ENCODE results near the gene RPS6KA1. TPM values are rescaled to one million over a fixed set of nuclear protein-coding genes. Genes with fewer than 3 reads are reported as not detected.

Gene RPS6KA1
- total and polyA plus RNA-seq, 10 donors, result 45.8 to 173 (median 116) TPM

GRCh38 chr1:26539722-26540121, 10.2 kb downstream of the RPS6KA1 start:
- 8 to 26% (median 15%) methylated on average over 6 of the region's 6 CpGs for WGBS, 5 donors
- Histone ChIP-seq H3K9me3 (no peaks in the 10 kb centered on the region), H3K4me3 (peak overlapping the region in 2 of 8 donors; percentile 0 to 83), H3K27ac (peak overlapping the region; percentile 61 to 99 (median 97)), H3K36me3 (peaks cover 0 to 13% (median 0%) of the 10 kb centered on the region in 6 donors), H3K27me3 (replicated peaks in 1 of 7) (no peaks in the 10 kb centered on the region), H3K4me1 (peaks cover 58 to 100% (median 84%) of the 10 kb centered on the region in 6 donors)
- TF ChIP-seq POLR2A (IDR thresholded peaks at IDR 0.05) (no peak), POLR2AphosphoS5 (IDR thresholded peaks at IDR 0.05) (no peak)
- TF ChIP-seq, protein P1, sequence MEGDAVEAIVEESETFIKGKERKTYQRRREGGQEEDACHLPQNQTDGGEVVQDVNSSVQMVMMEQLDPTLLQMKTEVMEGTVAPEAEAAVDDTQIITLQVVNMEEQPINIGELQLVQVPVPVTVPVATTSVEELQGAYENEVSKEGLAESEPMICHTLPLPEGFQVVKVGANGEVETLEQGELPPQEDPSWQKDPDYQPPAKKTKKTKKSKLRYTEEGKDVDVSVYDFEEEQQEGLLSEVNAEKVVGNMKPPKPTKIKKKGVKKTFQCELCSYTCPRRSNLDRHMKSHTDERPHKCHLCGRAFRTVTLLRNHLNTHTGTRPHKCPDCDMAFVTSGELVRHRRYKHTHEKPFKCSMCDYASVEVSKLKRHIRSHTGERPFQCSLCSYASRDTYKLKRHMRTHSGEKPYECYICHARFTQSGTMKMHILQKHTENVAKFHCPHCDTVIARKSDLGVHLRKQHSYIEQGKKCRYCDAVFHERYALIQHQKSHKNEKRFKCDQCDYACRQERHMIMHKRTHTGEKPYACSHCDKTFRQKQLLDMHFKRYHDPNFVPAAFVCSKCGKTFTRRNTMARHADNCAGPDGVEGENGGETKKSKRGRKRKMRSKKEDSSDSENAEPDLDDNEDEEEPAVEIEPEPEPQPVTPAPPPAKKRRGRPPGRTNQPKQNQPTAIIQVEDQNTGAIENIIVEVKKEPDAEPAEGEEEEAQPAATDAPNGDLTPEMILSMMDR (IDR thresholded peaks at IDR 0.05 in 8 of 11, conservative IDR thresholded peaks at IDR 0.05 in 3 of 11), result no peak
- DNase-seq, result no peak
- intact Hi-C loops (cut with DNase I; ENCODE audit: low total_unique reads), result loop anchor here (10.0 kb wide), 1 partner anchor 45 kb away; no protein-coding TSS in a partner anchor

- no peaks in the 10 kb centered on the region for H3K27me3 ChIP-seq (replicated peaks in 1 of 7)
- DNase-seq, result no peak
- H3K4me3 ChIP-seq, result peak overlapping the region in 1 of 8 donors; percentile 83
- intact Hi-C loops (cut with DNase I; ENCODE audit: low total_unique reads), result loop anchor here (10.0 kb wide), 1 partner anchor 46 kb away; no protein-coding TSS in a partner anchor
- WGBS, 5 donors, result 88 to 97% (median 93%) methylated on average over 3 of the region's 3 CpGs
- H3K4me1 ChIP-seq, result peaks cover 58 to 100% (median 84%) of the 10 kb centered on the region in 6 donors
- peak overlapping the region; percentile 61 to 99 (median 97) for H3K27ac ChIP-seq
- H3K9me3 ChIP-seq, result no peaks in the 10 kb centered on the region
- H3K36me3 ChIP-seq, result peaks cover 0 to 13% (median 0%) of the 10 kb centered on the region in 6 donors
- no peak for TF ChIP-seq POLR2A (IDR thresholded peaks at IDR 0.05)
- TF ChIP-seq, protein P1 (IDR thresholded peaks at IDR 0.05 in 8 of 11, conservative IDR thresholded peaks at IDR 0.05 in 3 of 11), result no peak
- no peak for TF ChIP-seq POLR2AphosphoS5 (IDR thresholded peaks at IDR 0.05)
Observed at GRCh38 chr1:26540351-26540750, 10.8 kb downstream of the RPS6KA1 start.

- peaks cover 58 to 100% (median 91%) of the 10 kb centered on the region in 6 donors for H3K4me1 ChIP-seq
- 34 to 45% (median 36%) methylated on average over 7 of the region's 7 CpGs for WGBS, 5 donors
- TF ChIP-seq, protein P1 (IDR thresholded peaks at IDR 0.05 in 8 of 11, conservative IDR thresholded peaks at IDR 0.05 in 3 of 11), result no peak
- no peak for TF ChIP-seq POLR2A (IDR thresholded peaks at IDR 0.05)
- H3K4me3 ChIP-seq, result peak overlapping the region in 5 of 8 donors; percentile 4 to 83 (median 29)
- no peaks in the 10 kb centered on the region for H3K27me3 ChIP-seq (replicated peaks in 1 of 7)
- no peak for DNase-seq
- H3K27ac ChIP-seq, result peak overlapping the region; percentile 90 to 99 (median 97)
- peaks cover 0 to 13% (median 0%) of the 10 kb centered on the region in 6 donors for H3K36me3 ChIP-seq
- H3K9me3 ChIP-seq, result no peaks in the 10 kb centered on the region
- intact Hi-C loops (cut with DNase I; ENCODE audit: low total_unique reads), result loop anchor here (10.0 kb wide), 1 partner anchor 47 kb away; no protein-coding TSS in a partner anchor
Observed at GRCh38 chr1:26541431-26541815, 11.9 kb downstream of the RPS6KA1 start.

DNA sequence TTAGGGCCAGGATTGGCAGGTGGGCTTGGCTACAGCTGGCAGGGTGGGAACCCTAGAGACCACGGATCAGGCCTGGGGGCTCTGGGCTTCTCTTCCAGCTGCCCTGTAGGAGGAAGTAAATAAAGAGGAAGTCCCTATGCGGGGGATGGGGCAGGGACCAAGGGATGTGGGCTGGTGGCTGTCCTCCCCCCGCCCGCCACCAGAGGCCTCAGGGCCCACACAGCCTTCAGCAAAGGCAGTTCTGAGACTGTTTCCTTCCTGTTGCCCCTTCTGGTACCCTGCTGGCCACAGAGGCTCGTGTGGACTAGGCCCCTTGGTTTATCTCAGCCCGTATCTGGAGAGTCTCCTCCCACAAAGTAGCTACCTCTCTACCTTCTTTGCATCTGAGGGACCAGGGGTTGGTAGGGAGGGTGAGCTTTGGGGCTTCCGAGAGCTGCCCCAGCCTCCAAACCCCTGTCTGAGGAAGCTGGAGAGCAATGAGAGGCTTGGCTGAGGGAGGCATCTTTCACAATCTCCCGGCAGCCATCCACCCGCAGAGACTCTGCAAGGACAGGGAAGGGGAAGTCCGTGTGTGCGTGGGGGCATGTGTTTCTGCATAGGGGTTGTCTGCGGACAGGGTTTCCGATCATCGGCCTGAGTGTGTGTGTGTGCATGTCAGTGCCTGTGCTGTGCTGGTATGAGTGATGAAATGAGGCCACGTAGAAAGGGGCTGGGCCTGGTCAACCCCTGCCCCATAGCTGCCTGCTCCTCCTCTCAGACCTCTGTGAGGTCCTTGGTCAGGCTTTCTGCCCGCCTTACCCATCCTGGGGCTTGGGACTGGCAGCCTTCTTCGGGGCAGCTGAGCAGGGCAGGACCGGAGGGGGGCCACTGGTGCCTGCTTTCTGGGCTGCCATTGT, 12.5 kb downstream of the RPS6KA1 start:
- H3K27ac ChIP-seq, result peak overlapping the region; percentile 90 to 99 (median 97)
- peak overlapping the region in 6 of 8 donors; percentile 4 to 83 (median 26) for H3K4me3 ChIP-seq
- TF ChIP-seq POLR2A (IDR thresholded peaks at IDR 0.05) (peak in 1 of 3 donors; percentile 47), POLR2AphosphoS5 (IDR thresholded peaks at IDR 0.05) (peak; percentile 87 to 89 (median 87))
- TF ChIP-seq, protein P1 (IDR thresholded peaks at IDR 0.05 in 8 of 11, conservative IDR thresholded peaks at IDR 0.05 in 3 of 11), result peak; percentile 55 to 94 (median 88)
- intact Hi-C loops (cut with DNase I; ENCODE audit: low total_unique reads), result loop anchor here (10.0 kb wide), 1 partner anchor 47 kb away; no protein-coding TSS in a partner anchor
- 4 to 16% (median 5%) methylated on average over 15 to 18 of the region's 18 CpGs for WGBS, 5 donors
- no peaks in the 10 kb centered on the region for H3K9me3 ChIP-seq
- H3K4me1 ChIP-seq, result peaks cover 63 to 100% (median 97%) of the 10 kb centered on the region in 6 donors
- peaks cover 0 to 13% (median 2%) of the 10 kb centered on the region in 6 donors for H3K36me3 ChIP-seq
- DNase-seq, result peak; percentile 96
- no peaks in the 10 kb centered on the region for H3K27me3 ChIP-seq (replicated peaks in 1 of 7)
